Stimulated activated CD4-positive, alpha-beta T cell treated with anti-CD3 and anti-CD28 coated beads, Interleukin-15, amount 100 ng/mL, for 24 hours (primary cell): ENCODE results near the gene TRAIP.
A peak's percentile ranks its signal among the peaks of the same experiment; 100 is the strongest.
"Not testable (repeated sequence)": the region's sequence is repeated elsewhere in the genome, so short reads cannot be mapped to it uniquely, and the experiment has no call there.

Source experiments
- DNase-seq: peaks from one replicate; pipeline ENCODE4 v3.0.0-alpha.2; 2020

Gene TRAIP

GRCh38 chr3:49872801-49873281, 16.5 kb upstream of the TRAIP start:
- DNase-seq: peak; percentile 23

DNA sequence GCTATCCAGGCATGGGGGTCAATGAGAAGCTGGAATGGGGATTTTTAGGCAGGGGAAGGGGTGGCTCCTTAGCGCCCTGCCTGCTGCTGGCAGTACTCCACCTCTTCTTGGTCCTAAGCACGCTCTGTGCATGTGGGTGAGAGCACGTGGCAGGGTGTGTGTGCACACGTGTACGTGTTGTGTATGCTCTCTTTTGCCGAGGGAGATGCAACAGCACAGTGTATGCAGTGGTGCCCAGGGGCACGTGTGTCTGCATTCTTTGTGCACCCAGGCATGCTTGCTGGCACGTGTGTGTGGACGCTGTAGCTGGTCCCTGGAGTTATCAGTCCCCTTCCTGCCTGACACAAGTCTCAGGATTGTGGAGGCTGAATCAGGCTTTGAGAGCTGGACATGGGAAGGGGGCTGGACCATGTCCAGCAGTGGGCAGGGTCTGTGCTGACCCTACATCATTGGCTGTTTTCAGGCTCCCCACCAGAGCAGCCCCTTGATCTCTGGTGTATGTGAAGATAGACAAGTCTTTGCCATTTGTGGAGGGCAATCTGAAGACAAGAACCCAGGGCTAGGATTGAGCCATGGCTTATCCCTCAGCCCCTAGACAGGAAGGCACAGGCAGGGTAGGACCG, 15.3 kb upstream of the TRAIP start:
- DNase-seq: no peak

DNA sequence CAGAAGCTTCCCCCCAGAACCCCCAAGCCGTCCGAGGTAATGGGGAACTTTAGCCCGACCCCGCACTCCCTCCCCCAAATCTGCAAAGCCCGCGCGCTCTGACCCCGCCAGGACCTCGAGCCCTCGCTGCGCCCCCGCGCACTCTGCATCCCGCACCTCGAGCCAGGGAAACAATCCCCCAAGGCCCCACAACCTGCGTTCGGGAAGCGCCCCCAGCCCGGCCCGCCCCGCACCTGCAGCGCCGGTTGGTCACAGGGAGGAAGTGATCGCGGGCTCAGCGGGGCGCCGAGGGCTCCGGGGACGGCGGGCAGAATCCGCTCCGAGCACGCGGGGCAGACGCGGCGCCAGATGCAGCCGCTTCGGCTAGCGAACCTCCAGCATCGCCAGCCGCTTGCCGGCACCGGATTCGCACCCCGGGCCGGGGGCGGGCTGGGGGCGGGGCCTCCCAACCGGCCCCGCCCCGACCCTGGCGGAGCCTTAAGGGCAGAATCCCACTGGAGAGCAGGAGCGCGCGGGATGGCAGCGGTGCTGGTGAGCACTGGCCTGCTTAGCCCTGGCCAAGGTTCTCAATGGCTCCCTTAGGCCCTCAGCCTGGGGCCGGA, 13.3 kb upstream of the TRAIP start, which contains the start of gene CAMKV:
TSS of gene CAMKV (minus strand) at position 382 of the 602 bp plus-strand sequence. CDS start 7,518 bp downstream, outside the sequence.
- DNase-seq: peak; percentile 53

DNA sequence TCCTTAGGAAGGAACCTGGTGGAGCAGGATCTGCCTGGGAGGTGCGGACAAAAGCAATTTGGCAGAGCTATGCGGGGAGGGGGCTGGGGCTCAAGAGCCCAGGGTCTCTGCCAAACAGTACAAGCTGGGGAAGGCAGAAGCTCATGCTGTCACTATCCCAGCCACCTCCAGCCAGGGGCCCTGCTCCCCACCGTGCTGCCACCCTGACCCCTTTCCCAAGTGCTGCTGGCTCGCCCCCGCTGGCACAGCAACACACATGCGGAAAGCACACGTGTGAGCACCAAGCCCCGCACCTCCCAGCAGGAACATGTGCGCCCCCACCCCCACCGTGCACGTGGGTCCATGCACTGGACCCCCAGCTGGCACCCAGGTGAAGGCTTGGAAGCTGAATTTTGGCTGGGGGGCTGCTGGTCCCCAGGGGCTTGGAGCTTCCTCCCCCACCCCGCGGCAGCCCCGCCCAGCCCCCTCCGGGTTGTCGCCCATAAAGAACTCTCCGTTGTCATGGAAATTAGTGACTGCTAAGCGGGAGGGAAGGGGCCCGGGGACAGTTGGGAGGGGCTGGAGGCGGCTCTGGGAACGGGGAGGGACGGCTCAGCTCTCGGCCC, 12.6 kb upstream of the TRAIP start:
- peak; percentile 24 for DNase-seq

- DNase-seq: peak; percentile 18
These were observed 11.5 kb upstream of the TRAIP start for GRCh38 chr3:49867871-49868321.

GRCh38 chr3:49867400-49867799, 11.0 kb upstream of the TRAIP start:
- no peak for DNase-seq

DNA sequence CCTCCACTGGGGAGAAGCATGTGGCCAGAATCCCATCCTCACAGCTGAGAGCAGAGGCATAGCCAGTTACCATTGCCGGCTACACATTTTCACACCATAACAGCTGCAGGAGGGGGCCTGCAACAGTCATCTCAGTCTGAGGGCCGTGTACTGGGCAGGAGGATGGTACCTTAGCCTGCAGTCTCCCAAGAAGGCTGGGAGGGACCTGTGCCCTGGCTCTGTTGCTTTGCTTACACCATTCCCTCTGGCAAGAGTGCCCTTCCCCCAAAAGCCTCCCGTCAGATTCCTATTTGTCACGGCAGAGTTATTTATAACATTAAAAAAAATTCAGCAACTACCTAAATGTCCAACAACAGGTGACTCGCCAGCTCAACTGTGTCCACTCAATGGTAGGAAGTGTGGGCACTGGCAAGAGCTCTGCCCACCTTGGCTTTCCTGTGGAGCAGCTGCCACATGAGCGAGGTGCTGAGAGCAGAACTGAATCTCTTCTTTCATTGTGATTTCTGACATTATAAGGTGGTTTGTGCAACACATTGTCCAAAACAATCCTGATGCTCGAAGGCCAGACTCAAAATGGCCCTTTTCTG, 8.9 kb upstream of the TRAIP start:
- DNase-seq: no peak

DNA sequence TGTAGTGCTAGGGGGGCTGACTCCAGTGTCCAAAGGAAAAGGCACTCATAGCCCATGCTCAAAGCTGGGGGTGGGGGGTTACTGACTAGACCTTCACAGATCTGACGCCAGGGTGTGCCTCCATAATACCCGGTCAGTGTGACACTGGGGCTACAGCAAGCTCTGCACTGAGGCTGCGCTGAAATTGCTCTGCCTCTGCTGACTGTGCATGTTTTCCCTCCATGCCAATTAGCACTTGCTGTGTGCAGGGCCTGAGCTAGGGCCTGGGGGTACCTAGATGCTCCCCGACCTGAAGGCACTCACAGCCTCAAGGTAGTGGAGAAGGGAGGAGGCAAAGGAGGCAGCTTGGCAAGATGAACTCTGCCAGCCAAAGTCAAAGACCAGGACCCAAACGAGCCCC, 8.1 kb upstream of the TRAIP start:
- DNase-seq: no peak

- no peak for DNase-seq
These were observed 3.4 kb upstream of the TRAIP start for GRCh38 chr3:49859576-49860305.

DNA sequence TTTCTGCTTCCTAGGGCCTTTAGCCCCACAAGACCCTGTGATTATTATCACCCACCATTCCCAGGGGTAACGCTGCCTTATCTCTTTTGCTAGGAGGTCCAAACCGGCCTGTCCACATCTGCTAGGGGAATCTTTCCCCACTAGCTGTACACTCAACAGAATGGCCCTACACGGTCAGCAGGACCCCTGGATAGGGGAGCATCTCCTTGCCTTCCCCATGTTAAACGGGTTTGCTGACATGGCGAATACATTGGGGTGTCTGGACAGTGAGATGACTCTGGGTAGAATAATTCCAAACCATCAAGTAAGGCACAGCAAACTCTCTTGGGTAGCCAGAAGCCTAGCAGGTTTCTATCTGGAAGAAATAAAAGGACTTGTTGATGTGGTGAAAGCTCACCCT, 702 bp downstream of the TRAIP start:
- DNase-seq: no peak

DNA sequence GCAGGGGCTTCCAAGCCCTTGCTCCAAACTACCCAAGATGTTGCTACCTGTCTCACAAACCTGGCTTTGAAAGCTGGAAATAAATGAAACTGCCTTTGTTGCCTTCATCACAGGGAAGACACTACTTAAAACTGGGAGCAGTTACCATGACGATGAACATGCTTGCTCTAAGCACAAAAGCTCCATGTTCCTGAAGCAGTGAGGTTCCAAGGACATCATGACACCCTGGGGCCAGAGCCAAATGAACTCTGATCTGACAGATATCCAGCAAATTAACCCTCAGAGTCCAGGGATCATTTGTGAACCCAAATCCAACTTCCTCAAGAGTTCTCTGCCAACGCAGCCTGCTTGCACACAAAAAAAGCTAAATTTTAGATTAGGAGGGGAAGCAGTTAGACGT, 10.7 kb downstream of the TRAIP start:
- DNase-seq: no peak

DNA sequence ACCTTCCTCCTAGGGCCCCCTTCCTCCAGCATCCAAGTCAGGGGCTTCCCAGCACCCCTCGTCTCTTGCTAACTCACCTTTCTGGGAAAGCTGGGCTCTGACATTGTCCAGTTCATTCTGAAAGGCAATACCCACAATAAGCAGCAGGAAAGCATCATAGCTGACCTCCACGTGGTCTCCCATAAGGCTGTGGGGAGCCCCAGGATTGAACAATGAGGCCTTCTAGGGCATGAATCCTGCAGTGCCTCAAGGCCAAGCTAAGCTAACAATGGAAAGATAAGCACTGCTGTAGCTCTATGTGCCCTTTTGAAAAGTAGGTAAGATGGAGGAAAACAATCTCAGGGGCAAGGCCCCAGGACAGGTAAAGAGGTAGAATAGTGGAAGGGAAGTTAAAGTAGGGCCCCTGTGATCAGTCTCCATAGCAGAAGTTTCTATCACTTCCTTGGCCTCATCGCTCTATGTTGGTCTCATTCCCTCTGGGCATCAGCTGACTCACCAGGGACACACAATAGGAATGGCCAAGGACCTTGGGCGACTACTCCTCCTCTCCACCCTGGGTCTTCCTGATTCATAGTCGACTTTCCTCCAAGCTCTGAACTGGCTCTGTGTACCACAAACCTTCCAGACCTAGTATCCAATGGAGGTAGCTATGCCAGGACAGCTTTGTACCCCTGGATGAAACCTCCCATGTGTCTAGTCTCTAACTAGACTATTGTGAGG, 11.7 kb downstream of the TRAIP start:
- DNase-seq: no peak

DNA sequence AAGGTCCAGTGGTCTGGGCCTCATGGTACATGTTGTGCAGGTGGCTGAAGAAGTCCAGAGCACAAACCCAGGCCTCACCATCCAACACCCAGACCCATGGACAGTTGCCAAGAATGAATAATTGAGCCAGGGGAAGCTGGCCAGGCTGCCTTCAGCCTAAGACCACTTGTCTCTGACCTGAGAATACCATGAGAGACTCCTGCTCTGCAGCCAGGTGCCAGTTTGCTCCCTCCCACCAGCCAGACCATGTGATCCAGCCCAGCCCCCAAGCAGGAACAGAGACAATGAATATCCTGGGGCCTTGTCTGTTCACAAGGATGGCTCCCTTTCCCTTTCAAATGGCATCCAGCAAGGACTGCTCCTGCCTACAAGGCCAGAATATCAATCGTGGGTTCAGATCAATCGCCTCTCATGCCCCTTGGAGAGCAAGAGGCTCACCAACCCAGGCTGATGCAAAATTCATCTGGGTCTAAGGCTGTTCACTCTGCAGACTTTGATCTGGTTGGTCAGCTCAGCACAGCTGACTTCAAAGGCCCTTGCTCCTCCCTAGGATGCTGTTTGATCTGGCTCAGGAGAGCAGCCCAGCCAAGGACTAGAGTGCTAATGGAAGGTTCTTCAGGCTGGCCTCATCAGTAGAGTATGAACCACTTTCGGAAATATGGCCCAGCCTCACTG, 13.4 kb downstream of the TRAIP start:
- no peak for DNase-seq

DNA sequence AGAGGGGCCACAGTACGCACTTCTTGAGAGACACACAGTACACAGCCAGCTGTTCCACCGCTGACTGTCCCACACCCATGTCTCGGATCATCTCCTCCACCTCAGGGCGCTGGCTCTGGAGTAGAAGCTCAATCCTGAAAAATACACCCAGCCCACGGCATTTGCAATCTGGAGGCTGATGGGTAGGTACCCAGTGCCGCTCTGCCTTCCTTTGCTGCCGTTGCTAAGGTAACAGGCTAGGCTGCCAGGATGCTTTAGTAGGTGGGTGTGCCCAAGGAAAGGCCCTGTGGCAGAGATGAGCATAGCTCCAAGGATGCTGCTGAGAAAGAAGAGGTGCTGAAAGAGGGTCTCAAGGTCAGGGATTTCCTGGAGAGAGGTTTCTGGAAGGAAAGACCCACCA, 14.6 kb downstream of the TRAIP start:
- DNase-seq: no peak

DNA sequence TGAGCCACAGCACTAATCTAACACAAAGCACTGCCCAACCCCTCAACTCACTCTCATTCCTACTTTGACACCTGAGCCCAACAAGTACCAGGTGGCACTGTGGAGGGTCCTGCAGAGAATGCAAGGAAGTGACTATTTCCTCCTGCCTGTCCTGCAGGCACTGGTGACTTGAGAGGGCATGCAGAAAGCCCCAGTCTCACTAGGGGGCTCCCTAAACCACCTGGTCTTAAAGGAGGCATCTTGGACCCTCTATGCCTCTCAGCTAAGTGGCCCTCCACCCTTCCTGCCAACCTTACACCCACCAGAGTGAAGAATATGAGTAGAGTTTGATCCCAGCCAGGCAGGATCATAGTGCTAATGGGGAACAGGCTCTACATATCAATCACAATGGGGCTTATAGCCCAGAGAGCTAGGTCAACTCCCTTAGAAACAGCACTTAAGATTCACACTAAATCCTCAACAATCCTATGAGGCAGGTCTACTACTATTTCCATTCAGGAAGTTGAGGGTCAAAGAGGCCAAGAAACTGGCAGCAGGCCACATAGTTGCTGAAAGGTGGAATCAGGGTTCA, 15.2 kb downstream of the TRAIP start:
- DNase-seq: peak; percentile 18

- no peak for DNase-seq
These were observed 16.0 kb downstream of the TRAIP start for GRCh38 chr3:49840388-49840787.

- DNase-seq: peak; percentile 83
These were observed 17.1 kb downstream of the TRAIP start for GRCh38 chr3:49839193-49839809.

GRCh38 chr3:49831341-49831740, 25.0 kb downstream of the TRAIP start:
- DNase-seq: no peak

GRCh38 chr3:49826016-49826415, 30.3 kb downstream of the TRAIP start:
- DNase-seq: no peak

GRCh38 chr3:49823131-49823530, 33.2 kb downstream of the TRAIP start:
- DNase-seq: not testable (repeated sequence)
